ENCODE data around the gene JARID2. TPM values are rescaled to one million over a fixed set of nuclear protein-coding genes. Genes with fewer than 3 reads are reported as not detected.
A peak's percentile ranks its signal among the peaks of the same experiment; 100 is the strongest.

JARID2 gene
- total and polyA plus RNA-seq, 2 of the 8 experiments (the other 6 are each of a cell fraction or from before 2014, with no cell fraction given) = 60.1 to 239 TPM

GRCh38 chr6:15510536-15511247, 264.8 kb downstream of the JARID2 start:
- DNase-seq (ENCODE audit: low read depth in 1 of 2, low spot score in 2 of 2) = no peak
- Histone ChIP-seq H3K9me3 (ENCODE audit: insufficient read depth in 2 of 2, low read depth in 1 of 2, low read length in 1 of 2) (no peaks in the 10 kb centered on the region), H4K91ac (replicated peaks; ENCODE audit: insufficient read length, low read length) (no peak overlapping the region), H2AK5ac (ENCODE audit: low read depth, low read length) (no peak overlapping the region), H2AFZ (ENCODE audit: low read length) (no peak overlapping the region), H3K23me2 (ENCODE audit: low read depth, low read length) (no peaks in the 10 kb centered on the region; the same call in 1 of the 2 replicates), H3K79me1 (ENCODE audit: low read depth, low read length) (peaks cover 18% of the 10 kb centered on the region), H3K27ac (ENCODE audit: low read depth, low read length) (peak overlapping the region; percentile 48; the same call in 1 of the 2 replicates), H3K18ac (ENCODE audit: extremely low read depth, low read length) (no peak overlapping the region), H3K4me3 (ENCODE audit: extremely low read depth in 1 of 4, insufficient read depth in 2 of 4, low read depth in 3 of 4, low read length in 4 of 4) (no peak overlapping the region), H3K4me1 (replicated peaks in 1 of 4; ENCODE audit: control insufficient read depth in 3 of 4, insufficient read depth in 4 of 4, low read length in 3 of 4) (peaks cover 0 to 13% (median 7%) of the 10 kb centered on the region in 4 experiments; a peak in 6 of 7 replicates), H3K14ac (ENCODE audit: insufficient read length) (no peak overlapping the region), H3K4ac (replicated peaks; ENCODE audit: insufficient read length, low read depth, low read length) (no peak overlapping the region), H2BK12ac (ENCODE audit: low read depth, low read length) (no peak overlapping the region), H3K9ac (replicated peaks in 1 of 4; ENCODE audit: extremely low read depth in 1 of 4, low read depth in 3 of 4, low read length in 3 of 4) (no peak overlapping the region), H3K36me3 (ENCODE audit: control insufficient read depth in 2 of 4, insufficient read depth in 4 of 4, low read length in 3 of 4) (peaks cover 46 to 99% (median 79%) of the 10 kb centered on the region in 4 experiments), H3K27me3 (replicated peaks in 1 of 4; ENCODE audit: control insufficient read depth in 3 of 4, extremely low read depth in 1 of 4, insufficient read depth in 3 of 4, low read length in 3 of 4) (no peaks in the 10 kb centered on the region), H2BK20ac (ENCODE audit: low read length) (no peak overlapping the region), H4K5ac (ENCODE audit: insufficient read length, low read depth, low read length) (no peak overlapping the region), H3K23ac (ENCODE audit: insufficient read length) (no peak overlapping the region), H3K4me2 (ENCODE audit: insufficient read depth in 1 of 2, low read depth in 2 of 2, low read length in 2 of 2) (no peak overlapping the region), H2BK120ac (replicated peaks; ENCODE audit: low read depth, low read length) (no peak overlapping the region), H4K20me1 (replicated peaks in 1 of 2; ENCODE audit: control insufficient read depth in 1 of 2, insufficient read depth in 2 of 2, low read length in 2 of 2) (peaks cover 38 to 46% of the 10 kb centered on the region in 2 experiments), H2BK15ac (ENCODE audit: low read length) (no peak overlapping the region), H3K56ac (replicated peaks; ENCODE audit: insufficient read length, low read depth, low read length) (no peak overlapping the region), H3K79me2 (ENCODE audit: control insufficient read depth in 1 of 2, insufficient read depth in 2 of 2, low read length in 2 of 2) (peaks cover 0 to 57% of the 10 kb centered on the region in 2 experiments; a peak in 2 of 4 replicates), H2BK5ac (ENCODE audit: low read depth, low read length) (no peak overlapping the region; the same call in 1 of the 2 replicates), H4K8ac (ENCODE audit: extremely low read depth, insufficient read depth, low read length) (peak overlapping the region; percentile 76)
- ChIA-PET CTCF (ENCODE audit: partially characterized antibody) (interaction anchor here (1.0 to 4.9 kb wide), 3 partner anchors 18 to 114 kb away, joined by 3 to 24 read pairs (median 3); no protein-coding TSS in a partner anchor), POLR2A (ENCODE audit: partially characterized antibody) (interaction anchor here (0.6 kb wide), 1 partner anchor 33 kb away, joined by 3 read pairs; no protein-coding TSS in a partner anchor)
- whole genome bisulfite sequencing, 2 experiments (ENCODE audit: extremely low coverage in 1 of 2, insufficient coverage in 1 of 2, insufficient read length in 1 of 2, insufficient replicate concordance in 2 of 2, low coverage in 1 of 2, low lambda C conversion rate in 2 of 2, missing lambda C conversion rate in 1 of 2) = 80% methylated on average over 16 of the region's 16 CpGs; no CpG with 5 or more reads in 1 of the 2 experiments
- FAIRE-seq = no peak
- TF ChIP-seq ATF3 (IDR thresholded peaks at IDR 0.05; ENCODE audit: insufficient read depth, low read depth, low read length) = no peak
- no peak for TF ChIP-seq TBP (IDR thresholded peaks at IDR 0.05; ENCODE audit: low read depth, low read length)
- no peak for TF ChIP-seq MAFK (IDR thresholded peaks at IDR 0.05; ENCODE audit: low read depth, low read length)
- no peak for TF ChIP-seq POU5F1 (IDR thresholded peaks at IDR 0.05; ENCODE audit: low read depth, low read length)
- TF ChIP-seq TEAD4 (IDR thresholded peaks at IDR 0.05; ENCODE audit: low read depth, low read length) = no peak
- no peak for TF ChIP-seq NANOG (IDR thresholded peaks at IDR 0.05; ENCODE audit: insufficient read depth, low read depth, low read length, poor library complexity, severe bottlenecking)
- TF ChIP-seq POLR2A (IDR thresholded peaks at IDR 0.05; ENCODE audit: control extremely low read depth in 1 of 2, low read depth in 2 of 2, low read length in 2 of 2) = no peak
- no peak for TF ChIP-seq ZNF274 (IDR thresholded peaks at IDR 0.05; ENCODE audit: borderline replicate concordance, extremely low read depth, low read length)
- TF ChIP-seq SP2 (IDR thresholded peaks at IDR 0.05; ENCODE audit: low read length) = no peak
- no peak for TF ChIP-seq HDAC6 (IDR thresholded peaks at IDR 0.05; ENCODE audit: low read depth, low read length)
- TF ChIP-seq ATF2 (IDR thresholded peaks at IDR 0.05; ENCODE audit: low read length) = no peak
